HG02981 (cell line): ENCODE results near the gene GRM5.

Experiments
- ATAC-seq: cut with Tn5 transposase; IDR thresholded peaks from one replicate; pipeline ENCODE4 v1.9.1; 2021; ENCODE audit warnings: mild to moderate bottlenecking, moderate library complexity; ENCODE audit not compliant: unreplicated experiment

GRM5 gene

DNA sequence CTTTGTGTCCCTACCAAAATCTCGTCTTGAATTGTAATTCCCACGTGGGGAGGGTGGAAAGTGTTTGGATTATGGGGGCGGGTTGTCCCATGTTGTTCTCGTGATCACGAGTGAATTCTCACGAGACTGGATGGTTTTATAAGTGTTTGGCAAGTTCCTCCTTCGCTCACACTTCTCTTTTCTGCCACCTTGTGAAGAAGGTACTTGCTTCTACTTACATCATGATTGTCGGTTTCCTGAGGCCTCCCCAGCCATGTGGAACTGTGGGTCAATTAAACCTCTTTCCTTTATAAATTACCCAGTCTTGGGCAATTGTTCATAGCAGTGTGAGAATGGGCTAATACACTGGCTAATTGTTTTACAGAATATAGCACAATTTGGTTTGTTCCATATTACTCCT lies 326.3 kb downstream of the GRM5 start:
- no peak for ATAC-seq

DNA sequence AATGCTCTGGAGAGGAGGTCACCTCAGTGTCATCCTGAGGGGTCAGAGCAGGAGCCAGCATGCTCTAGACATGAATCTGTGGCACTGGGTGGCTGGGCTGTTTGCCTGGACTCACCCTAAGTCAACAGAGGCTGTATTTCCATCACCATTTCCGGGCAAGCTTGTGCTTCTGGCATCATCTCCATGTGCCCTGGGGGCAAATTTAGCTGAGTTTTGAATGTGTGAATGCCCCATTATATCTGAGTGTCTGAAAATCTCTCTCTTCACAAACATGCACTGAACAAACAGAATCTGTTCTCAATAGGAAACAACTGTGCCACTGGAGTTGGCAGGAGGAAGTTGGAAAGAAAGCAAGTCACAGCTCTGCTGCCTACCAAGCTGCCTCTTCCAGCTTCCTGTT lies 356.2 kb downstream of the GRM5 start:
- ATAC-seq, result no peak

DNA sequence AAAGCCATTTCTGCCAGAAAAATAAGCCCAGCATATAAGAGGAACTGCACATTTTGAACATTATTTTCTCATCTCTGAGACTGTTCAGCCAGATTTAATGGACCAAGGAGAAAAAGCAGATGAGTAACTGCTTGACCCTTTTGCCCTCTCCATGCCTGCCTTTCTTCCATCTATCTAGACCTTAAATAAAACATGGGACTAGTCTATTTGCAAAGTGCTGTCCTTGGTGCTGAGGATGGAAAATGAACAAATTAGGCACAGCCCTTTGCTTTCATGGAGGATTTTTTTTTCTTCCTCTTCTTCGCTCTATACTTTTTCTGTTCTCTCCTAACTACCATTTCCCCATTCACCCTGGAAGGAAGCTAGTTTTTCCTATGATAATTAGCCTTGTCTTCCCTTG lies 361.3 kb downstream of the GRM5 start:
- no peak for ATAC-seq

DNA sequence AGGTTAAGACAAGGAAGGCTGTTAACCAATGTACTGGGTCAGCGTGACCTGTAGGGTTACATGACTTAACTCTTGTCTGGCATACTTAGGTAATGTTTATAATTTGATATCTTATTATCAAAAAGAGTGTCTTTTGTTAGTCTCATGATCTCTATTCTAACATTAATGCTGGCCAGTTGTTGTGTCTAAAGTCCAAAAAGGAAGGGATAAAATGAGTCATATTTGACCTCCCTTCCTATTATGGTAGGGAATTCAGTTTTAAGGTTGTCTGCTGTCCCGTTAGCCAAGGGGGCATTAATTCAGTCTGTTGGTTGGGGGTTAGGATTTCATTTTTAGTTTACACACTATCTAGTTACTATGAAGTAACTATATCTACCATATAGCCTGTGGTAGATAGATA lies 364.0 kb downstream of the GRM5 start:
- ATAC-seq, result no peak

DNA sequence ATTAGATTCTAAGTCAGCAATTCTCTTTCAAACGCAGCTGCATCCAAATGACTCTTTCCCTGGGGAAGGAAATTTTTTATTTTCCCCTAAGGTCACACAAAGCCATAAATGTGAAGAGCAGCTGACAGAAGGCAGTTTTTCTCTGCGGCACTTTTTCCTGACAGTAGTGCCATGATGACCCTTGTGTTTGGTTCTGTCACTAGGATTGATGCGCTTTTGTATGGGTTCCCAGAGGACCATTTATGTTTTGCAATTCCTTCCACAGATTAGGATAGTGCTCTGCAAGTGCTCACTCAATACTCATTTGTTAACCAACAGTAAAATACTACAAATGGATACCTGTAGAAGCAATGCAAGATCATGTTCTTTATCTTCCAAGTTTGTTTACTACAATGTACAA lies 368.6 kb downstream of the GRM5 start:
- no peak for ATAC-seq

DNA sequence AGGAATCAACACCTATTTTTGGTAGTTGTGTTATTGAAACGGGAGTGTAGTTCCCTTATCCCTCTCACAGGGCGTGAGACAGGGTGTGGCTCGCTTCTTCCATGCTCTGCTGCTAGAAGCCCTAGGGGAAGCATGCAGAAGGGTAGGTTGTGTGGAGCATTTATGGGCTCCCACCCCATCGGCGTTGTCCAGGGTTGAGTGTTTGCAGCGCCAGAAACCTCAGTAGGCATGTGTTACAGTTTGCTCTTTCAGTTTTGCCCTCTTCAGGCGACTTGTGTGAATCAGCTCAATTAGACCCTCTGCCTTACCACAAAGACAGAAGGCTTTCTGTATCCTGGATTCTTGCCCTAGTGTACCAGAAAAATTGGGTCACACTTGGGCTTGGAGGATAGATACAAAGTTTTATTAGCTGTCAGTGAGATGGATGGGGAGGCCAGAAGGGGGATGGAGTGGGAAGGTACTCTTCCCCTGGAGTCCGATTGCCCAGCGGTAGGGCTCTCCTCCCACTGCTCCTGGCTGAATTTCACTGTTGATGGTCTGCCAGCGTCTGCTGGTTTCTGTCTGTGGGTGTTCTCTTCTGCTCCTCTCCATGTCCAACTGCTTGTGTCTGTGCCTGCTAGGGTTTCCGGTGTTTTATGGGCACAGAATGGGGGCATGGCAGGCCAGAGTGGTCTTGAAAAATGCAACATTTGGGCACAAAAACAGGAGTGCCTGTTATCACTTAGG lies 369.9 kb downstream of the GRM5 start:
- ATAC-seq, result no peak

DNA sequence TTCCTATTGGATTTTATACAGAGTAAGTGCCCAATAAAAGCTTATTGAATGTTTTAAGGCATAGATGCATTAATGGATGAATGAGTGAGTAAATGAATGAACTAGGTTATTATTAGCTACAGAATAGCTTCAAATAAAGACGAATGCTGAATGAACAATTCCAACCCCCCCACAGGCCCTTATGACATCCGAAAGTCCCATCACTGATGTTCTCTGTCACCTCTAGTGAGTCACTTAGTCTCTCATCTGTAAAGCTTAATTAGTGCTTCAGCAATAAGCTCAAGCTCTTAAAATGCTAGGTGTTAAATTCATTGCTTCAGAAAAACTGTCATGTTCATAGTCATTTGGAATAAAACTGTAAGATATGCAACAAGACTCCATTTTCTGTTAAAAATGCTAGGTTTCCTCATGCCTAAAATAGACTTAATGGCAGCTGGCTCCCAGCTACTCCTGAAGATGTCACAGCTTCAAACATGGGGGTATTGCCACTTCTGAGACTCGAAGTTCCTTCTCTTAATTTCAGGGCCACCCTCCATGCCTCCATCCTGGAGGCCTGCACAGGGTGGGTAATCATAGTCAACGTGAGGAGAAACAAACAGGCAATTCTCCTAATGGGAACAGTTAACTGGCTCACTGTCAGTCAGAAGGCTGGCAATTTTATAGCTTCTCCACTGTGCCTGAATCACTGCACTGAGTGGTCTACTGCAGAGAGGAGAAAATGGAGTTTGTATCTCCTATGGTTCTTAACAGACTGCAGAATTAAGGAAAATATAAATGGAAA lies 373.3 kb downstream of the GRM5 start:
- ATAC-seq, result no peak

DNA sequence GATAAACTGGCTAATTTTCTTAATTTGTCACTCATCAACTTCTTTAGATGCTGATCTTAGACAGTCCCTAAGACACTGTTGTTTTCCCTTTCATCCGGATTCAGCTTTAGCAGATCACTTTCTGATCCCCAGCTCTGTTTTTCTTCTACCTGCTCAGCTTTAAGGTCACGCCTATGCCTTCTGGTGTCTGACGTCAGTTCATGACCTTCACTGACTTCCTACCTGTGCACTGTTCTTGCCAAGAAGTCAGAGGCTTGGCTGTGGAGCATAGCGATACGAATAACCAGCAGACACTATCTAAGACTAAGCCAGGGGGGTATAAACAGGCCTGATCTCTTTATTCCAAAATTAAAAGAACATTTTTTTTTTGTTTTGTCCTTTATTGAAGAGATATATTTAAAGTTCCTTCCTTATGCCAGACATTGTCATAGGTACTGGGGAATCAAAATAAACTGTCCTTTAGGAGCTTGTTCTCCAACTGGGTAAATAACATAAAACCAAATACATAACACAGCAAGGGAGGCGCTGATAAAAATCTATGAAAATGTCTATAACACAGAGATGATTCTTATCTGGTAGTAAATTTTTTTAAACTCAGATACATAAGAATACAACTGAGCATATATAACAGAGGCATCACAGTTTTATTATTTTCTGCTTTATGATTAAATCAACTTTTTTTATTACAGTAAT lies 376.1 kb downstream of the GRM5 start:
- no peak for ATAC-seq

DNA sequence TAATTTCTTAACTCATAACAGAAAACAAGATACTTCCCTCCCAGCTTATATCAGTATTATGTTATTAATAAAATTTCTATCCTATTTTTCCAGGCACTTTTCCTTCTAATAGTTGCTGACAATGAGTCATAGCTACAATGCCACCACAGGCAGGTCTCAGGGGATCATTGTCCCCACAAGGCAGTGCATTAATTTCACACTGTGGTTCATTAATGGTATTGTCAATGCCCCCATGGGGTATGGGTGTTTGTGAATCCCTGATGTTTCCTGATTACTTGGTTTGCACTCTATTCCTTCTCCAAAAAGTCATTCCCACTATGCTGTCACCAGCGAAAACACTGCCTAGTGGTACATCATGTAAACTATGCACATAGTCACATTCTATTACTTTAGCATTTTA lies 382.8 kb downstream of the GRM5 start:
- ATAC-seq, result no peak

DNA sequence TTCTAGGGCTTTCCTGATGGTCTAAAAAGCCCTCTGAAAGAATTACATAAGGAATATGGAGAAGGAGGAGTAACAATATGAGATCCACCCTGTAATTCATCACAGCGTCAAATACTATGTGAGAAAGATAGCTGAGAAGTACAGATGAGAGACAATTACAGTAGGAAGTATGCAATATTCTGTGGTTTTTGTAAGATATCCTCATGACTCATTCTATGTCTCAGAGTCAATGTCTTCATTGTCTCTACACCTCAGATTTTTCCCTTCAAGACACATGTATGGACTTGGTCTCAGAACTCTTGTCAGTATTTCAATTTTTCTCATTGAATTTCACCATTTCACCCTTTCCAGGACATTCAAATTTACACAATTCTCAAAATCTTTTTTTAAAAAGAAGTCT lies 385.0 kb downstream of the GRM5 start:
- no peak for ATAC-seq

DNA sequence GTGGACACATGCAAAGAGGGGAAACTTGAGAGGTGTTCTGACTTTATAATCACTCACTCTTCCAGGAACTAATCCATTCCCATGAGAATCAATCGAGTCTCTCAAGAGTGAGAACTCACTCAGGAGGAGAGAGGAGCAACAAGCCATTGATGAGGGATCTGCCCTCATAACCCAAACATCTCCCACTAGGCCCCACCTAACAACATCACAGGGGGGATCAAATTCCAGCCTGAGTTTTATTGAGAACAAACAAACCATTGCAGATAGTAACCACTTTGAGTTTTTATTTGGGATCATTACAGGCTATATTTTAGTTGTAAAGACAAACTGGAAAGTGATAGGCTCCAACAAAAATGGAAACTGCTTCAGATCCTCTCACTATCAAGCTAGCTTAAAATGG lies 399.4 kb downstream of the GRM5 start:
- no peak for ATAC-seq

DNA sequence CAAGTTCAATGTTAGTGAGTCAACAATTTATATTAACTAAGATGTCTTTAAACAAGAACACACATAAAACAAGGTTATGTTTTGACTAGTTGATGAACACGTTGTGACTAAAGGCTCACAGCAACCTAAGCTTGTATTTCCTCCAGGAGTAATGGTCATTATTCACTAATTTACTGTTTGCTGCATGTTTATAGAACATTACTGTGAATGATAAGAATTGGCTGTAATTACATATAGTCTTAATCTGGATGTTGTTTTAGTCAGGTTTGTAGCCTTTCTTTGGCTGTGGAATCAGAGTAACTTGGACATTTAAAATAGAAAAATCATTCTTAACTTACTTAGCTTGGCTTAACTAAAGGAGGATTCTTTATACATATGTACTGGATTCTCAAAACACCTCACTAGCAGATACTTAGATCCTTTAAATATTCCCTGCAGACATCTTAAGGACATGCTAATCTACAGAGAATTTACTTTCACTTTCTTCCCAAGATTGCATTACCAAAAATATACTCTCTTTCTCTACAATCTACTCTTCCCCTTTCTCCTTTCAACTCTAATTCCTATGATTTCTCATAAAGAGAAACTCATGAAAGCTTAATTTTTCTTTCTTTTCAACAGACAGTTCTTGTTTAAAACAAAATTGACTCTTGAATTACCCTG lies 408.6 kb downstream of the GRM5 start:
- ATAC-seq, result no peak

DNA sequence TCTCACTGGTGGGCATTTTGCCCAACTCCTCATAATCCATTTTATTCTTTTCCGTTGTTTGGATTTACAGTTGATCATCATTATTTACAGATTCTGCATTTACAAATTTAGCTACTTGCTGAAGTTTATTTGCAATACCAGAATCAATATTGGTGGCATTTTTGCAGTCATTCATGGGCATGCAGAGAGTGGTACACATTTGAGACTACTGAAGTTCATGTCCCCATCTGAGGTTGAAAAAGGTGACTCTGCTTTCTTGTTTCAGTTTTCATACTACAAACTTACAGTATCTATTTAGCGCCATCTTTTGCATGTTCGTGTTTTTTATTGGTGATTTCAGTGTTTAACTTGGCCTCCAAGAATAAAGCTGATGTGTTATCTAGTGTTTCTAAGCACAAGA lies 409.5 kb downstream of the GRM5 start:
- no peak for ATAC-seq

DNA sequence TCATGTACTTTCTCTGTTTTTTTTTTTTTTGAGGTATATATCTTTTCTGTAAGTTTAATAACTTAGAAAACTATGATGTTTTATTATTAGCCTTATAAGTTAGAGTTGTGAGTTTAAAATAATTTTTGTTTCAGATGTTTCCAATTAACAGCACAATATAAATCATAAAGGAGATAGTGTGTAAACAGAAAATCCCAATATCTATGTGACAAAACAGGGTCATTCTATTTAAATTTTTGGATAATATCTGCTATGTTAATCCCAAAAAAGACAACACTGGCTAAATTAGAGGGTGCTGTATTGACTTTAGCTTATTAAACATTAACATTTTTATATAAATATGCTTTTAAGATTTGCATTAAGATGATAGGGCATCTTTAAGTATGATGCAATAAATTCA lies 410.1 kb downstream of the GRM5 start:
- ATAC-seq, result no peak

DNA sequence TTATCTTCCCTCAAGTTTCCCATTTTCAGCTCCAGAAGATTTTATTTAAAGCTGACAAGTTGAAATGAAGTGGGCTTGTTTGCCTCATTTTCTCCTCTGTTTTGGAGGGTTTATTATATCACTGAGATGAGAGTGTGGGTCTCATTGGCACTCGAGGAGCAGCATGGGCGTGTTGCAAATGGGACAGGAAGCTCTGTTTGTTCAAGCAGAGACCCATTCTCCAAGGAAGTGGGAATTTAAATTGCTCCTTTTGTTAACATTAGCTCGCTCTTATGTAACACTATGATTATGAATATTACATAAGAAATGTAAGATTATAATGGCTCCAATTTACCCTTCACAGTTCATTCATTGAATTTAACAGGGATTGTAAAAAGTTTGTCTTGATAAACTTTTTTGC lies 410.6 kb downstream of the GRM5 start:
- no peak for ATAC-seq

DNA sequence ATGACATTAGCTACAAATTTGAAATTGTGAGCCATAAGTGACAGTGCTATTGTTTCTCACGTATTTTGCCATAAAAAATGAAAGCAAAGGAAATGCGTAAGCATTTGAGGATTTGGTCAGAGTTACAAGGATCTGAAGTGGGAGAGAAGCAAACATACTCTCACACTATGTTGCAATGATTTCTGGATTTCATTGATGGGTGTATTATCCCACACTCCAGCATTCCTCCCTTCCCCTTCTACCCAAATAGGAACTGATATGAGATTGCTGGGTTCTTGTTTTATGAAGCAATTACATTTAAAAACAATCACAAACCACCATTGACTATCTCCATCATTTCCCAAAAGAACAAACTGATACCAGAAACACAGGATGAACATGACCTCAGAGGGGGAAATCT lies 414.2 kb downstream of the GRM5 start:
- no peak for ATAC-seq

DNA sequence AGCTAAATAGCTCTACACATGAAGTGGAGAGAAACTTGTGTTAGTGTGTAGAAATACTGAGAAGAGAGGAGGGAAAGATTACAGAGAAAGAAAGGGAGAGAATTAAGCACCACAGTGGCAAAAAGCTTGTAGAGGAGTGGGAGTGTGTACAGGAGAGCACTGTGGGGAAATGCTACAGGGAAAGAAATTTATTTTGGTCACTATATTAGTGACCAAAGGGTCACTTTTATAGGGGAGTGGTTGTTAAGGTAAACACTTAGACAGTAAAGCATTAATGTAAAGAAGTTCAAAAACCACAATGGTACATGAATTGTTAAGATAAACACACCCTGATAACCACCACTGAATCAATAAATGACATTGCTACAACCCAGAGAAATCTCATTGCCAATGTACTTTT lies 421.1 kb downstream of the GRM5 start:
- ATAC-seq, result no peak

DNA sequence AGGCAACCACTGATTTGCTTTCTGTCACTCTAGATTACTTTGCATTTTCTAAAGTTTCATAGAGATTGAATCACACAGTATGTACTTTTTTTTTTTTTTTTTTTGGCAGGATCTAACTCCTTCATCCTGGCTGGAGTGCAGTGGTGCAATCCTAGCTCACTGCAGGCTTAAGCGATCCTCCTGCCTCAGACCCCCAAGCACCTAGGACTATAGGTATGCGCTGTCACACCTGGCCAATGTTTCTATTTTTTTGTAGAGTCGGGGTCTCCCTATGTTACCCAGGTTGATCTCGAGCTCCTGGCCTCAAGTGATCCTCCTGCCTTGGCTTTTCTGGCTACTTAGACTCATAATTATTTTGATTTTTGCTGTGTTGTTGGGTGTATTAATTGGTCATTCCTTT lies 433.6 kb downstream of the GRM5 start:
- ATAC-seq, result no peak

DNA sequence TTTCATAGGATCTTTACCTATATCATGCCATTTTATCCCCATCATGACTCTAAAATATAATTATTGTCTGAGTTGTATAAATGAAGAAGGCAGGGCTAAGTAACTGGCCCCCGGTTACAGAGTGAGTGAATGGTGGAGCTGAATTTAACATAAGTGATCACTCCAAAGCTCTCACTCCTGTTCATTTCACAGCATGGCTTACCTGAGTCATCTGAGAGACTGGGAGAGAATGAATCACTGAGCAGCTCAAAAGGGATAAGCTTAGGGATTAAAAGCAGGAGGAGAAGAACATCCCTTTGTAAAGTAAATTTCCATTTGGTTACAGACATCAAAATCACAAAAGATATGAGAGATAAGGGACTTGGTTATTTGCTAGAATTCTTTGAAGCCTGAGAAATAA lies 434.3 kb downstream of the GRM5 start:
- no peak for ATAC-seq

DNA sequence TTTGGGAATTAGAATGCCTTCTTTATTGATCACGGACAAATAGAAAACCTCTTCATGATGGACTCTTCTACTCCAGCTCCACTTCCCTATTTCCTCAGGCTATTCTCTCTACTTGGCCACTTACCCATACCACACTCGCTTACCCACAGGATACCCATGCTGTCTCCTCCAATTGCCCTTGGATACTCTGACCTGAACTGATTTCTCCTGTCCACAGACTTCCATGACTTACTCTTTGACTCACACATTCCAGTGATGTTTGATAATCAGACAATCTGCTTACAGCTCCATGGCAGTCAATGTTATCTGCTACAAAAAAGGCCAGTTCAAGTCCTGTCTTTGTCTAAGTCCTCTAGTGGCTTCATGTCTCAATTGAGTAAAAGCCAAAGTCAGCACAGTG lies 436.3 kb downstream of the GRM5 start:
- ATAC-seq, result no peak

DNA sequence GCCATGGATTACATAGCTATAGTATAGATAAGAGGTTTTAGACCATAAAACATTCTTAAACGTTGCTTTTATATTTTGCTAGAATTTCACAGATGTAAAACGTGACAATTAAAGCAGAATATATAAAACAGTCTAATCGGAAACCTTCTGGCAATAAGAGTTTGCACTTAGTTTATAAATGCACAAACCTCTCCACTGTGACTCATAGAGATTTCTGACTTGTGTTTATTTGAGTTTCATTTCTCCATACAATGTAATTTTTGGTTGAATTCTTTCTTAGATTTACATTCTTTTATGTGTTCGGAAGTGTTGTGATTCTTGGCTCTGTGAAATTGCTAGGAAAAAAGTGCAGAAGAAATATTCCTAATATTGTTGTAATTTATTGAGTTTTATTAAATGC lies 439.6 kb downstream of the GRM5 start:
- ATAC-seq, result no peak

DNA sequence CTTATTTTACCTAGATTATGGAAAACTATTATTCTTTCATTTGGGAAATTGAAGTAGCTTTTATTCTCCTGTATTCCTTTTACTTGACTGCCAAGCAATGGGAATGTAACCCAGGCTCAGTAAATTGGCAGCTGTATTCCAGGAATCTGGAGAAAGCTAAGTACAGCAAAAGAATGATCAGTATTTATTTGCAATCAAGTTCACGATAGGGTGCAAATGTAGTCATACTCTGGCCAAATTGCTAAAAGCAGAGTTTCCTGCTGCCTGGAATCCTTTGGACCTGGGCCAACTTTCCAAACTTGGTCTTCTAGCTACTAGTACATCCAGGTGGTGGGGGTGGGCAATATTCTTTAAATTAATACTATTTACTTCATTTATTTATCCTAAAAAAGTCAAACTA lies 442.3 kb downstream of the GRM5 start:
- ATAC-seq, result no peak
